OCI-M2 (cell line): ENCODE data around the gene CDON.

Experiments used
- DNase-seq: peaks from one replicate; lab custom pipeline; 2025; ENCODE audit not compliant: unreplicated experiment; lab: John Stamatoyannopoulos, UW

Gene CDON

DNA sequence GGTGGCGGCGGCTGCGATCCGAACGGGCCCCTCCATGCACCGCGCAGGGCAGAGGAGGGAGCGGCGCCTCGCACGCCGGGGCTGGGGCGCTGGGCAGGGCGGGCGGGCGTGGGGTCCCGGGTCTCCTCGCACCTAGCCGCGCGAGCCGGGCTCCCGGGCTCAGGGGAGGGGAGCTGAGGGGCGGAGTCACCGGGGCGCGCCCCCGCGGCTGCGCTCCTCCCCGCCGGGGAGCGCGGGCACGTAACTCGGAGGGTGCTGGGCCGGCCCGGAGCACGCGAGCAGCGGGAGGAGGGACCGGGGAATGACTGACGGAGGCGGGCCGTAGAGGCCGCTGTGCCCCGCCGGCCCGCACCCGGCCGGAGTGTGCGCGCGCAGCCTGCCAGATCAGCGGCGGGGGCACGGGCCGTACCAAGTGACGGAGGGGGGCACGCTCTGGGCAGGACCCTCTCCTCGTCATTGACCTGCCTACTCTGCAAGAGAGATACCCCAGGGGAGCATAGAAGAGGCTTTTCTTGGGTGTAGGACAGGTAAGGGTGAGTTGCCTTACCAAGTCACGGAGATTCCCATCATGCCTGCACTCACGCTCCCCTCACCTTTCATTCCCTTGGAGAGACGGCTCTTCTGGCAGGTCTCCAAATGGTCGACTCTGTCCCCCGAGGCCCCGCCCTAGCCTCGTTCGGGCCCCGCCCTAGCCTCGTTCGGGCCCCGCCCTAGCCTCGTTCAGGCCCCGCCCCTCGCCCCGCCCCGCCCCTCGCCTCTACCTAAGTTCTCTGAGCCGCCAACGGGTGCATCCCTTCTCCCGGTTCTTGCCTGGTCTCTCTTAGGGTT, at the start of gene CDON:
Gene CDON, minus strand, starts transcription at position 188 of the 828 bp plus-strand sequence. CDS start 39,390 bp downstream, outside the sequence.
- DNase-seq, result peak; percentile 83

DNA sequence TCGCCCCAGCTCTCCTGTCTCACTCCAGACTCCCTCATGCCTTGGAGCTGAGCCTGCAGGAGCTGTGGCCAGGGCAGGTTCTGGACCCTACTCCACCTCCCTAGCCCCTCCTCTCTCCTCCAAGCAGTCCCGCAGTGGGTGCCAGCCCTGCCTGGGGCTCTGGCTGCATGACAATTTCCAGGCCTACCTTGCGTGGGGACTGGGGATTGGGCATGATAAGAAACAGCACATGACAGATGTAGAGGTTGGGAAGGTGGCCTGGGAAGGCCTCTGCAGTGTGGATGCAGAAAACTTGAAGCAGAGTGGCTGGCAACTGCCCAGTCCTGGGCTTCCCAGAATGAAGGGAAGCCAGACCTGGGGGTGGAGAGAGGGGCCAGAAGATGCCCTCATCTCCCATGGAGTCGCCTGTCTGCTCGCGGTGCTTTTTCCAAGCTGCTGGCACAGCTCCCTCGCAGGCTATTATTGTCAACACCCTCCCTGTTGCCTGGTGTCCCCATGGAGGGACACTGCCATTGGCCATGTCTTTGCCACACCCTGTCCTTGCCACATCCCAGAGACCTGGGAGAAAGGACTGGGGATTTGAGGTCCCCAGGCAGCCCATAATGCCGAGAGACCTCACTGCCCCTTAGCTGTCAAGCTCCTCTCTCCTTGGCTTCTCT, 48.9 kb upstream of the CDON start:
- no peak for DNase-seq

- no peak for DNase-seq
Measured at GRCh38 chr11:126109941-126110731, 47.5 kb upstream of the CDON start.

DNA sequence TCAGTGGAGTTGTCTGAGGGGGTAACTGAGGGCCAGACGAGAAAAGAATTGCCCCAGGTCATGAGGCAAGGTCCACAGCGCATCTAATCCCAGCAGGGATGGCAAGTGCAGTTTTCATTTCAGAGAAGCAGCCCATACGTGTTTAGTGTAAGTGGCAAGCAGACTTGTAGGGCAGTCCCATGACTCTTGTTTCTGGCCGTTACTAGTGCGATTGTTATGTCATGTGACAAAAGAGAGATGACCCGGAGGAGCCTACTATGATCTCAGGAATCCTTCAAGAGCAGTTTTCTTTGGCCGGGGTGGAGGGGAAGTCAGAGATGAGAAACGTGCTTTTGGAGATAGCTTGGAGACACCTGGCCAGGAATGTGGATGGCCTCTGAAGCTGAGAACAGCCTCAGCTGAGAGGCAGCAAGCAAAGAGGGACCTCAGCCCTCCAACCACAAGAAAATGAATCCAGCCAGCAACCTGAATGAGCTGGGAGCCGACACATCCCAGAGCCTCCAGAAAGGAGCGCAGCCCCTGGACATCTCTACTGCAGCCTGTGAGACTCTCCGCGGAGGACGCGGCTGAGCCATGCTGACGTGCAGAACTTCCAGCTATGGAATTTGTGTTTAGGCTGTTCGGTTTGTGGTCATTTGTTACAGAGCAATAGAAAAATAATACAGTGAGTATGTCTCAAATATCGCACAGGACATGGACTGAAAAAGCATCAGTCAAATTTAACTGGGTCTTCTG, 44.1 kb upstream of the CDON start:
- DNase-seq, result no peak

DNA sequence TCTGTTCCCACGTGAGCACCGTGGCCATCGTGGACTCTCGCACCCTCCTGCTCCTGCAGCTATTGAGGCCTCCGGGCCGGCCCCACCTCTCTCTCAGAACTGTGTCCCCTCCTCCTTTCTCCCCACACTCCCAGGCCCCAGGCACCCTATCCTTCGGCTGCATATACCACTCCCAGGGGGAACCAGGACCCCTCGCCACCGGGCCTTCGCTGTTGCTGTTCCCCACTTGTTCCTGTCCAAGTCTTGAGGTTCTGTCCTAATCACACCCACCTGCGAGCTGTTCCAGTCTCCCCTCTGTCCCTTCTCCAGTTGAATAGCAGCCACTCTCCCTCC, 43.0 kb upstream of the CDON start:
- DNase-seq, result no peak

GRCh38 chr11:126105022-126105747, 42.5 kb upstream of the CDON start:
- no peak for DNase-seq

DNA sequence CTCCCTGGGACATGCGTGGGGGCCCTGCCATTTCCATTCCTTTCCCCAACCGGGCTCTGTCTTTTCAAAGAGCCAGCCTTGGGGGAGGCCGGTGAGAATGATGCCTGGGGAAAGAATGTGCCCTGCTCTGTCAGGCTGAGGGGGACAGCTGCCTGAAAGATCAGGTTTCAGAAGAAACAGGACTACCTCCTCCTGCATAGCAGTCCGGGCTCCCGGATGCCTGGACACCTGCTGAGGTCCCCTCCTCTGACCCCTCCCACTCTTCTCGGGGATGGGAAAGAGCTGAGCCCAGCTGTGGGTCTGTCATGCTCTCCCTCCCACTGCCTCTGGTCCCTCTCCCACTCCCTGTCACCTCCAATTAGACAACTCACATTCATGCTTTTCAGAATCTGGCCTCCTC, 41.8 kb upstream of the CDON start:
- DNase-seq, result no peak

GRCh38 chr11:126103150-126103549, 40.5 kb upstream of the CDON start:
- no peak for DNase-seq

DNA sequence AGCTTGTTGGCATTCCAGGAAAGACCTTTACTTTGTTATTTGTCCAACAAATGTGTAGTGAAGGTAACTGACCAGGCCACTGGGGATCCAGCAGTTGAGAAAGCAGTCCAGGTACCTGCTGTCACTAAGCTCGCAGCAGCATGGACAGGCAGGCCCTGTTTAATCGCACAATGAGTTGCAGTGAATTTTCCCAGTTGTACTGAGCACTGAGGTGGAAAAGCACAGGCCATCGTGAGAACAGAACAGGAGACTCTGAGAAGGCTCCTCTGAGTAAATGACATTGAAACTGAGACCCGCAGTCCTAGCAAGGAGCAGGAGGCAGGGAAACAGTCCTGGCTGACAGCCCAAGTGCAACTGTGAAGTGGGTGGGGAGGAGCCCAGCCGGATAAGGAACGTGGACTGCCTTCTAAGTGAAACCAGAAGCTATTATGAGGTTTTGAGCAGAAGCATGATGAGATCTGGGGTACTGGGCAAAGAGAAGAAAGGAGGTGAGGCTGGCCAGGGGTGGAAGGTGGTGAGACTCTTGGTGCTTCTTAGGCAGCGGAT, 39.8 kb upstream of the CDON start:
- no peak for DNase-seq

DNA sequence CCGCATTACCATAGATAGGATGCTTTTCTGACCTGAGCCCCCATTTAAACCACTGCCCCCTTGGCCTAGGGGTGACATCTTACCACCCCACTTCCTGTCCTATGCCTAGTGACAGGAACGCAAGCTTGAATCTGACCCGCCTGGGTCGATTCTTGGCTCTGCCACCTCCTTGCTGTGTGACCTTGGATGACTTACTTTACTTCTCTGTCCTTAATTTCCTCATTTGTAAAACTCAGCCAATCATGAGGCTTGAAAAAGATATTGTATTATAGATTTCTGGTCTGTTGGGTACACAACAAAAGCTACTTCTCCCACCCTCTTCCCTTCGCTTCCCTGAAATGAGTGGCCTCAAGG, 39.2 kb upstream of the CDON start:
- no peak for DNase-seq

DNA sequence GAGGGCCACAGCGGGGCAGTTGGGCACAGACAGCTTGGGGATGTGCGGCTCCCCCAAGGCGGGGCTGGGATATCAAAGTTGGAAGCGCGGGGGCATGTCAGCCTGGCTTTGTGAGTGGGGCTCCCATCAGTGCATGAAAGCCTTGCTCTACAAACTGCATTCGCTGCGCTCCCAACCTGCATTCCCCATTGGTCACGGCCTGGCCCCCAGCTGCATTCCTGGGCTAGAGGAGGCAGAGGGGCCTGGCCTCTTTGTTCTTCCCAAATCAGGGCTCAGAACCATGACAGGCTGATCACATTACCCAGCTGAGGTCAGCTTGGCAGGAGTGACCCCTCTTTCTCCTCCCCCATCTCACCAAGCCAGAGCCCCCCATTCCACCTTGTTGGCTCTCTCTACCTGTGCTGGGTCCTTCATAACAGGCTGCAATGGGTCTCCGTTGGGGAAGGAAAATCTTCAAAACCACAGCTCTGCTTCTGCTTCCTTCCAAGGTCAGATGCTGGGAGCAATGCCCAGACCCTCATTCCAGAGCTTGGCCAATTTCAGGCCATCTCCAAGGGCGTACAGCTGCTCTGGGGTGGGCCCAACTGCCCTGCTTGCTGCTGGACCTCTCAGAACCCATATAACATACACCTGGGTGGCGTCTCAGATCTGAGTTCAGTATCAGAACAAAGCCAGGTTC, 38.7 kb upstream of the CDON start:
- DNase-seq, result no peak

GRCh38 chr11:126100716-126101115, 38.0 kb upstream of the CDON start:
- DNase-seq, result no peak

- no peak for DNase-seq
Measured at GRCh38 chr11:126098204-126098769, 35.6 kb upstream of the CDON start.

DNA sequence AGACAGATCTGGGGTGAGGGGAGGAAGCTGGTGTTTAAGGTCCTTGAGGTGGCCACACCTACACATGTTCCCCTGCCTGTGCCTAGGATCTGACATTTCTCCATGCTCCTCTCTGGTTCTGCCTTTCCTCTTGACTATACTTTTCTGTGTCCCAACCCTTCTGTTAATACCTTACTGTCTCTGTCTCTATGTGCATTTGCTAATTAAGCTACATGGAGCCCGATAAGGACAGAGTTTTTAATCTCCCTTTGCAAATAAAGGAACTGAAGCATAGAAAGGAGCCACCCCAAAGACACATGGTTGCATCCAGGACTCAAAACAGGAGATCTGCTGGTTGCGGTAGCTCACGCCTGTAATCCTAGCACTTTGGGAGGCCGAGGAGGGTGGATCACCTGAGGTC, 33.1 kb upstream of the CDON start:
- no peak for DNase-seq

GRCh38 chr11:126090452-126090851, 27.8 kb upstream of the CDON start:
- no peak for DNase-seq

- DNase-seq, result no peak
Measured at GRCh38 chr11:126088999-126089398, 26.3 kb upstream of the CDON start.

GRCh38 chr11:126086248-126086647, 23.6 kb upstream of the CDON start:
- no peak for DNase-seq

DNA sequence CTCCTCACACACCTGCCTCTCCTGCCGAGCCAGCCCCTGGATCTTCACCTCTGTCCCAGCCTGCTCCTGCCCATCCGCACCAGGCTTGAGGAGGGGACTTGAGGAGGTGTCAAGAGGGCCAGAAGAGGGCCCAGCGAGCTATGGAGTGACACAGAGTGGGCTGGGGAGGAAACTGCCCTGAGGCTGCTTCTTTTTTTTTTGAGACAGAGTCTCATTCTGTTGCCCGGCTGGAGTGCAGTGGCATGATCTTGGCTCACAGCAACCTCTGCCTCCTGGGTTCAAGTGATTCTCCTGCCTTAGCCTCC, 21.9 kb upstream of the CDON start:
- DNase-seq, result no peak

- no peak for DNase-seq
Measured at GRCh38 chr11:126083829-126084607, 21.4 kb upstream of the CDON start.
